ENCODE measurements around the gene KRT35. TPM values are rescaled to one million over a fixed set of nuclear protein-coding genes. Genes with fewer than 3 reads are reported as not detected.

The KRT35 gene
- total and polyA plus RNA-seq, 2 donors (not counting 3 experiments of a cell fraction or from before 2014, with no cell fraction given), result not detected

DNA sequence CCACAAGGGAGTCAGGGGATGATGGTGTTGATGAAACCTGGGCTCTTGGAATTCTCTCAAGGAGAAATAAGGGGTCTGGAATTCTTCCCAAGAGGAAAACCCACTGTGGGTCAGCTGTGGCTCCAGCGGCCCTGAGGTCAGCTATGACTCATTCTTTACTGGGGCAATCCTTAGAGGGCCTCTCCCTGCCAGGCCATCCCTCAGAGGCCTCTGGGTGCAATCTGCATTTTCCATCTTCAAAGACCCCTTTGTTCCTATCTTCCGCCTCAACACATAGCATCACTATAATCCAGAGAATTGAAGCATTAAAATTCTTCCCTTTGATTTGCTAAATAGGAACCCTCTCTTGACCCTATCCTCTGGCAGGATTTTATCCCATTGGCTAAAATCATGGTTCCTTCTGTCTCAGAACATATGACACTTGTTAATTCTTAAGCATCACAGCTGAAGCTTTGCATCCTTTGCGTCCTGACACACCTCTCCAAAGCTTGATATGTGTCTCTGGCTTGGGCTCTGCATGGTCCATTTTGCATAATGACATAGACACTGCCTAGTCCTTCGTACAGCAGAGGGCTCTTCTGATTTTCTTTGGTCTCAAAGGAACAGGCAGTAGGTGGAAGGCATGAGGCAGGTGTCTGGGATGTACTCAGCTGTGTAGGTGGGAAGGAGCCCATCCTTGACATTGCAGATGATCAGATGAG, 52.2 kb downstream of the KRT35 start:
- ChIA-PET CTCF (interaction anchor here (0.8 kb wide), 1 partner anchor 120 kb away, joined by 4 read pairs; no protein-coding TSS in a partner anchor), POLR2A (no interaction called here)
- Histone ChIP-seq H3K27ac (ENCODE audit: insufficient read depth, low read depth, low read length) (no peak overlapping the region), H3K79me2 (ENCODE audit: control insufficient read depth, insufficient read depth, low read length) (no peaks in the 10 kb centered on the region), H3K9ac (replicated peaks; ENCODE audit: extremely low read depth, insufficient read depth, low read length) (no peak overlapping the region), H3K4me3 (replicated peaks in 1 of 3; ENCODE audit: insufficient read depth in 1 of 3, low read depth in 1 of 3, low read length in 3 of 3) (no peak overlapping the region), H3K36me3 (ENCODE audit: control insufficient read depth in 2 of 2, extremely low read depth in 1 of 2, insufficient read depth in 2 of 2, low read length in 2 of 2) (no peaks in the 10 kb centered on the region), H3K27me3 (ENCODE audit: control insufficient read depth in 2 of 2, insufficient read depth in 2 of 2, low read length in 2 of 2) (peaks cover 0 to 3% of the 10 kb centered on the region in 2 experiments), H3K9me1 (replicated peaks; ENCODE audit: control insufficient read depth, extremely low read depth, insufficient read depth, low read length) (no peaks in the 10 kb centered on the region), H3K9me3 (replicated peaks; ENCODE audit: control insufficient read depth, insufficient read depth, low read length) (no peaks in the 10 kb centered on the region), H3K4me1 (ENCODE audit: control insufficient read depth, extremely low read depth, insufficient read depth, low read length) (no peaks in the 10 kb centered on the region), H3K4me2 (ENCODE audit: insufficient read depth, low read length) (no peak overlapping the region), H2AFZ (ENCODE audit: low read depth, low read length) (no peak overlapping the region), H4K20me1 (replicated peaks; ENCODE audit: control insufficient read depth, extremely low read depth, insufficient read depth, low read length) (no peaks in the 10 kb centered on the region)
- dilution Hi-C loops (cut with MboI; ENCODE audit: extremely low pct_ligation_motif_present, low sequenced_read_pairs) (no loop called here), intact Hi-C loops (cut with micrococcal nuclease) (loop anchor here (10.0 kb wide), 1 partner anchor 46 kb away; no protein-coding TSS in a partner anchor)
- TF ChIP-seq GATA2 (IDR thresholded peaks at IDR 0.05; ENCODE audit: insufficient read depth, insufficient read length, low read depth, low read length) (no peak), CTCF (IDR thresholded peaks at IDR 0.05; ENCODE audit: extremely low read depth in 1 of 2, insufficient read depth in 1 of 2, low read depth in 1 of 2, low read length in 2 of 2) (no peak), POLR2AphosphoS5 (IDR thresholded peaks at IDR 0.05; ENCODE audit: insufficient read depth, low read depth, low read length) (no peak), MYC (IDR thresholded peaks at IDR 0.05; ENCODE audit: low read depth, low read length) (no peak), FOS (IDR thresholded peaks at IDR 0.05; ENCODE audit: borderline replicate concordance, insufficient read depth, low read length) (no peak), POLR2A (IDR thresholded peaks at IDR 0.05; ENCODE audit: low read depth, low read length) (no peak), EZH2 (IDR thresholded peaks at IDR 0.05; ENCODE audit: borderline replicate concordance, low read depth, low read length, severe bottlenecking) (no peak), JUN (IDR thresholded peaks at IDR 0.05; ENCODE audit: borderline replicate concordance, insufficient read depth, insufficient read length, low read depth) (no peak)
- TF ChIP-seq, protein P1, sequence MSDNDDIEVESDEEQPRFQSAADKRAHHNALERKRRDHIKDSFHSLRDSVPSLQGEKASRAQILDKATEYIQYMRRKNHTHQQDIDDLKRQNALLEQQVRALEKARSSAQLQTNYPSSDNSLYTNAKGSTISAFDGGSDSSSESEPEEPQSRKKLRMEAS (IDR thresholded peaks at IDR 0.05; ENCODE audit: insufficient read depth, insufficient read length), result no peak
- no TSS peak for BruUV-seq (replicated peaks)
- FAIRE-seq, result no peak
- DNase-seq (ENCODE audit: low read depth, low spot score), result no peak

Small RNAs within 50 kb of the gene (microRNA-seq; reads per million reads assigned to microRNA genes)
- not detected for gene MIR6510 (ENCODE audit: borderline number of aligned reads, borderline replicate concordance)

Small RNAs within 50 kb of the gene (small RNA-seq; reads per million reads assigned to genes)
- not detected for gene RNU2-32P (ENCODE audit: insufficient read depth, insufficient read length, low read depth, low replicate concordance)

Other genes starting within 250 kb of the KRT35 start
- not detected in 2 replicates for gene KRTAP9-3, start 248.7 kb downstream of the KRT35 start, total RNA-seq
- gene KRTAP9-3, start 248.7 kb downstream of the KRT35 start, polyA plus RNA-seq, result not detected in 2 replicates
- gene KRTAP9-8, start 243.2 kb downstream of the KRT35 start, total RNA-seq, result not detected in 2 replicates
- gene KRTAP9-8, start 243.2 kb downstream of the KRT35 start, polyA plus RNA-seq, result not detected in 2 replicates
- gene KRTAP9-4, start 231.5 kb downstream of the KRT35 start, total RNA-seq, result not detected in 2 replicates
- gene KRTAP9-4, start 231.5 kb downstream of the KRT35 start, polyA plus RNA-seq, result not detected in 2 replicates
- gene KRTAP9-9, start 225.8 kb downstream of the KRT35 start, total RNA-seq, result not detected in 2 replicates
- gene KRTAP9-9, start 225.8 kb downstream of the KRT35 start, polyA plus RNA-seq, result not detected in 2 replicates
- gene KRTAP9-6, start 215.8 kb downstream of the KRT35 start, total RNA-seq, result not detected in 2 replicates
- not detected in 2 replicates for gene KRTAP9-6, start 215.8 kb downstream of the KRT35 start, polyA plus RNA-seq
- gene KRTAP9-7, start 205.5 kb downstream of the KRT35 start, total RNA-seq, result not detected in 2 replicates
- gene KRTAP9-7, start 205.5 kb downstream of the KRT35 start, polyA plus RNA-seq, result not detected in 2 replicates
- gene KRTAP29-1, start 178.3 kb downstream of the KRT35 start, total RNA-seq, result not detected in 2 replicates
- gene KRTAP29-1, start 178.3 kb downstream of the KRT35 start, polyA plus RNA-seq, result not detected in 2 replicates
- not detected in 2 replicates for gene KRTAP16-1, start 171.8 kb downstream of the KRT35 start, total RNA-seq
- gene KRTAP16-1, start 171.8 kb downstream of the KRT35 start, polyA plus RNA-seq, result not detected in 2 replicates
- not detected in 2 replicates for gene KRTAP17-1, start 165.4 kb downstream of the KRT35 start, total RNA-seq
- not detected in 2 replicates for gene KRTAP17-1, start 165.4 kb downstream of the KRT35 start, polyA plus RNA-seq
- not detected in 2 replicates for gene KRT33A, start 130.3 kb downstream of the KRT35 start, total RNA-seq
- not detected in 2 replicates for gene KRT33A, start 130.3 kb downstream of the KRT35 start, polyA plus RNA-seq
- not detected in 2 replicates for gene KRT33B, start 111.3 kb downstream of the KRT35 start, total RNA-seq
- gene KRT33B, start 111.3 kb downstream of the KRT35 start, polyA plus RNA-seq, result not detected in 2 replicates
- gene KRT34, start 98.8 kb downstream of the KRT35 start, total RNA-seq, result not detected in 2 replicates
- gene KRT34, start 98.8 kb downstream of the KRT35 start, polyA plus RNA-seq, result not detected in 2 replicates
- not detected in 2 replicates for gene KRT31, start 83.5 kb downstream of the KRT35 start, total RNA-seq
- gene KRT31, start 83.5 kb downstream of the KRT35 start, polyA plus RNA-seq, result not detected in 2 replicates
- not detected in 2 replicates for gene KRT37, start 56.6 kb downstream of the KRT35 start, total RNA-seq
- not detected in 2 replicates for gene KRT37, start 56.6 kb downstream of the KRT35 start, polyA plus RNA-seq
- gene KRT38, start 40.2 kb downstream of the KRT35 start, total RNA-seq, result not detected in 2 replicates
- gene KRT38, start 40.2 kb downstream of the KRT35 start, polyA plus RNA-seq, result not detected in 2 replicates
- gene KRT32, start 13.8 kb downstream of the KRT35 start, total RNA-seq, result not detected in 2 replicates
- gene KRT32, start 13.8 kb downstream of the KRT35 start, polyA plus RNA-seq, result not detected in 2 replicates
- gene KRT36, start 8.8 kb upstream of the KRT35 start, total RNA-seq, result not detected in 2 replicates
- 0.04 and 0.11 TPM in 2 replicates for gene KRT36, start 8.8 kb upstream of the KRT35 start, polyA plus RNA-seq
- not detected in 2 replicates for gene KRT13, start 24.5 kb upstream of the KRT35 start, total RNA-seq
- gene KRT13, start 24.5 kb upstream of the KRT35 start, polyA plus RNA-seq, result not detected in 2 replicates
- 2.8 TPM in 2 replicates for gene KRT15, start 37.7 kb upstream of the KRT35 start, total RNA-seq
- gene KRT15, start 37.7 kb upstream of the KRT35 start, polyA plus RNA-seq, result 0.68 and 0.83 TPM in 2 replicates
- 14.9 and 23.3 TPM in 2 replicates for gene KRT19, start 47.2 kb upstream of the KRT35 start, total RNA-seq
- gene KRT19, start 47.2 kb upstream of the KRT35 start, polyA plus RNA-seq, result 12.9 and 20.1 TPM in 2 replicates
- not detected in 2 replicates for gene KRT9, start 90.9 kb upstream of the KRT35 start, total RNA-seq
- gene KRT9, start 90.9 kb upstream of the KRT35 start, polyA plus RNA-seq, result not detected in 2 replicates
- 0.18 and 0.66 TPM in 2 replicates for gene KRT14, start 105.7 kb upstream of the KRT35 start, total RNA-seq
- 0.11 and 0.12 TPM in 2 replicates for gene KRT14, start 105.7 kb upstream of the KRT35 start, polyA plus RNA-seq
- not detected in 2 replicates for gene KRT16, start 131.6 kb upstream of the KRT35 start, total RNA-seq
- not detected in 2 replicates for gene KRT16, start 131.6 kb upstream of the KRT35 start, polyA plus RNA-seq
- gene KRT17, start 143.4 kb upstream of the KRT35 start, total RNA-seq, result 0.55 and 1.6 TPM in 2 replicates
- 0.83 and 0.96 TPM in 2 replicates for gene KRT17, start 143.4 kb upstream of the KRT35 start, polyA plus RNA-seq
- gene EIF1, start 207.7 kb upstream of the KRT35 start, total RNA-seq, result 814 and 839 TPM in 2 replicates
- gene EIF1, start 207.7 kb upstream of the KRT35 start, polyA plus RNA-seq, result 145 and 168 TPM in 2 replicates
- not detected in 2 replicates for gene GAST, start 231.2 kb upstream of the KRT35 start, total RNA-seq
- gene GAST, start 231.2 kb upstream of the KRT35 start, polyA plus RNA-seq, result not detected in 2 replicates